K562 (cell line): ENCODE data around the gene SREBF1. TPM values are rescaled to one million over a fixed set of nuclear protein-coding genes. Genes with fewer than 3 reads are reported as not detected.
A peak's percentile ranks its signal among the peaks of the same experiment; 100 is the strongest.

ENCODE experiments used
- BCL6 ChIP-seq: fragments of 250-450 bp; sonication (Bioruptor Pico); IDR thresholded peaks from 2 replicates; pipeline ENCODE4 v1.4.0; 2020
- CHAMP1 ChIP-seq: fragments of 450-650 bp; IDR thresholded peaks from 2 replicates; pipeline ENCODE4 v1.6.1; 2016; ENCODE audit warnings: mild to moderate bottlenecking
- E2F1 ChIP-seq: sonication (generic); formaldehyde crosslinking; IDR thresholded peaks from 2 replicates; pipeline ENCODE4 v1.8.1; 2023; ENCODE audit warnings: mild to moderate bottlenecking, missing genetic modification reagents, moderate library complexity
- FOXP1 ChIP-seq: sonication (generic); formaldehyde crosslinking; IDR thresholded peaks from 2 replicates; pipeline ENCODE4 v1.8.0; 2022; ENCODE audit warnings: mild to moderate bottlenecking, missing genetic modification reagents
- HCFC1 ChIP-seq: IDR thresholded peaks from 2 replicates; pipeline ENCODE4 v1.6.1; 2012; ENCODE audit warnings: low read depth, low read length, improper control_type of control experiment
- HSF4 ChIP-seq: fragments of 250-450 bp; sonication (Bioruptor Pico); IDR thresholded peaks from 2 replicates; pipeline ENCODE4 v2.1.2; 2022; ENCODE audit warnings: mild to moderate bottlenecking, moderate library complexity, borderline replicate concordance
- NONO ChIP-seq, 2 experiments: fragments of 200-400 bp in 1 of 2; fragments of 450-650 bp in 1 of 2; formaldehyde crosslinking in 1 of 2; IDR thresholded peaks; 2 replicates each; pipeline ENCODE4 v1.6.1; 2017; ENCODE audit warnings: low read depth in 2 of 2, mild to moderate bottlenecking in 2 of 2, moderate library complexity in 2 of 2, low read length in 1 of 2
- NR2C2 ChIP-seq, 2 experiments: fragments of 200-800 bp in 1 of 2; sonication (Bioruptor generic) in 1 of 2; sonication (generic) in 1 of 2; formaldehyde crosslinking in 1 of 2; IDR thresholded peaks; 2 replicates each; pipeline versions ENCODE4 v1.6.1 to v1.8.0; 2016 to 2022; ENCODE audit warnings: mild to moderate bottlenecking in 1 of 2, missing compliant biosample characterization in 1 of 2, missing genetic modification characterization in 1 of 2, missing genetic modification reagents in 1 of 2
- SIN3B ChIP-seq: fragments of 450-650 bp; IDR thresholded peaks from 2 replicates; pipeline ENCODE4 v1.6.1; 2017; ENCODE audit warnings: low read depth, mild to moderate bottlenecking, moderate library complexity
- ZBTB12 ChIP-seq: fragments of 250-450 bp; sonication (Bioruptor Pico); IDR thresholded peaks from 2 replicates; pipeline ENCODE4 v1.4.0; 2020
- ZC3H4 ChIP-seq: sonication (generic); formaldehyde crosslinking; IDR thresholded peaks from 2 replicates; pipeline ENCODE4 v1.9.0; 2021; ENCODE audit warnings: missing genetic modification reagents, borderline replicate concordance
- ZNF224 ChIP-seq: sonication (generic); formaldehyde crosslinking; IDR thresholded peaks from 2 replicates; pipeline ENCODE4 v1.8.0; 2022; ENCODE audit warnings: mild to moderate bottlenecking, missing genetic modification reagents
- ZNF324 ChIP-seq: fragments of 250-450 bp; sonication (Bioruptor Pico); IDR thresholded peaks from 2 replicates; pipeline ENCODE4 v1.4.0; 2020; ENCODE audit warnings: mild to moderate bottlenecking
- ZNF717 ChIP-seq: fragments of 250-450 bp; sonication (Bioruptor Pico); IDR thresholded peaks from 2 replicates; pipeline ENCODE4 v1.5.0; 2021
- polyA plus RNA-seq, 8 experiments: library from polyadenylated mRNA; depleted of rRNA in 4 of 8; stranded (reverse) in 5 of 8; unstranded in 3 of 8; fragments of >200 nt; fragmentation: Nextera tagmentation in 2 of 8; fragmentation: Illumina TruSeq in 1 of 8; extraction: Ambion mirVana in 2 of 8; extraction: Trizol in 1 of 8; gene quantifications; 2 replicates each; pipeline versions ENCODE4 v1.2.1 to v1.2.3, GENCODE V29; 2011 to 2014; ENCODE audit warnings: inconsistent platforms in 1 of 8, missing spikeins in 1 of 8
- total RNA-seq, 7 experiments: library from RNA; depleted of rRNA in 6 of 7; stranded (reverse); fragments of >200 nt in 6 of 7; fragmentation: Illumina TruSeq in 2 of 7; extraction: Trizol in 2 of 7; gene quantifications; 2 replicates each; pipeline versions ENCODE4 v1.2.1 to v1.2.3, GENCODE V29; 2011 to 2021; ENCODE audit warnings: low replicate concordance in 1 of 7
- TF ChIP-seq, protein P1 (sequence below): fragments of 450-650 bp; formaldehyde crosslinking; IDR thresholded peaks from 2 replicates; pipeline ENCODE4 v1.4.0; 2020; ENCODE audit warnings: mild to moderate bottlenecking, moderate library complexity
- TF ChIP-seq, protein P2 (sequence below): sonication (generic); formaldehyde crosslinking; IDR thresholded peaks from 2 replicates; pipeline ENCODE4 v1.9.0; 2022; ENCODE audit warnings: mild to moderate bottlenecking, missing genetic modification reagents

The SREBF1 gene
- total and polyA plus RNA-seq, 9 of the 15 experiments (the other 6 are each of a cell fraction or from before 2014, with no cell fraction given) = 1.6 to 169 (median 69.4) TPM

DNA sequence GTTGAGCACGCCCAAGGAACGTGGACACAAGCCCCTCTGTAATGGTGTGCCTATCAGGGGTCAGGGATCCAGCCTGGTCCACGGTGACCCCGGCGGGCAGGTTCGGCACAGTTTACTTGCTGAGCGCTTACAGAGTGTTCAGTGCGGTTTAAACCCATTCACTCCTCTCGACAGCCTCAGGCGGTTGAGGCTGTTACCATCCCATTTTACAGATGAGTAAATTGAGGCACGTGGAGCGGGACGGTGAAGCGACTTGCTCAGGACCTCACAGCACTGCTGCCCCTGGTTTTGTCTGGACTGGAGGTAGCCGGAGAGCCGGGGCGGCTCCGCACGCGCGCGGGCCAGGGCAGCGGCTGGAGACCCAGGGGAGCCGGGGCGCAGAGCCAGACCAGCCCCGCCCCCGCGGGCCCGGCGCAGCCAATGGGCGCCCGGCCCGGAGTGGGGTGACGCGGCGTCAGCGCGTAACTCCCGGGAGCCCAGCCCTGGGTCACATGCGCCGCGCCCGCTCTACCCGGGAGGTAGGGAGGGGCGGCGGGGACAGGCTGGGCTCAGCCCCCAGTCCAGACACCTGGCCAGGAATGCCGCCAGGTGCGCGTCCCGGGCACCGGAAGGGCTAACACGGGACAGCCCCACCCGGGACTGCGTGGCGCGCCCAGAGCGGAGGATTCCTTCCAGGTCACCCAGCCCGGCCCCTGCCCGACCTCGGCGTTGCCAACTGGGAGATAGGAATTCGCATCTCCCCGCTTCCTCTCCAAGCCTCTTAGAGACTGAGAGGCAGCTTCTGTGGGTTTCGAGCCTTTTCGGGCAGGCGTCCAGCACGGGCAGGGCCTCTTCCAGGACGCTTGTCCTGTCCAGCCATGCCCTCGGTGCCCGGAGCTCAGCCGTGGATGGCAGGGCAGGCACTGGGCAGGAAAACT, 3.3 kb upstream of the SREBF1 start (continued):
- TF ChIP-seq, protein P1, sequence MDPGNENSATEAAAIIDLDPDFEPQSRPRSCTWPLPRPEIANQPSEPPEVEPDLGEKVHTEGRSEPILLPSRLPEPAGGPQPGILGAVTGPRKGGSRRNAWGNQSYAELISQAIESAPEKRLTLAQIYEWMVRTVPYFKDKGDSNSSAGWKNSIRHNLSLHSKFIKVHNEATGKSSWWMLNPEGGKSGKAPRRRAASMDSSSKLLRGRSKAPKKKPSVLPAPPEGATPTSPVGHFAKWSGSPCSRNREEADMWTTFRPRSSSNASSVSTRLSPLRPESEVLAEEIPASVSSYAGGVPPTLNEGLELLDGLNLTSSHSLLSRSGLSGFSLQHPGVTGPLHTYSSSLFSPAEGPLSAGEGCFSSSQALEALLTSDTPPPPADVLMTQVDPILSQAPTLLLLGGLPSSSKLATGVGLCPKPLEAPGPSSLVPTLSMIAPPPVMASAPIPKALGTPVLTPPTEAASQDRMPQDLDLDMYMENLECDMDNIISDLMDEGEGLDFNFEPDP (CRISPR knock-in tag) = 0 out of 2 replicates have a peak, but pooled peaks have one; percentile 69
- TF ChIP-seq E2F1 = no peak
- TF ChIP-seq ZNF224 (CRISPR knock-in tag) = no peak
- no peak for TF ChIP-seq HSF4
- TF ChIP-seq ZC3H4 = peak; percentile 91; the same call in 1 of the 2 replicates
- 0 out of 2 replicates have a peak, but pooled peaks have one; percentile 26 for TF ChIP-seq BCL6 (CRISPR knock-in tag)
- TF ChIP-seq CHAMP1 = no peak
- peak; percentile 8; the same call in 1 of the 2 replicates for TF ChIP-seq ZNF324
- peak; percentile 92 for TF ChIP-seq NR2C2 (CRISPR knock-in tag; IDR thresholded peaks at IDR 0.05)
- peak; percentile 97 for TF ChIP-seq NR2C2 (tag; IDR thresholded peaks at IDR 0.05)
- no peak for TF ChIP-seq SIN3B
- TF ChIP-seq HCFC1 = no peak
- peak in 1 of 2 experiments; percentile 29; a peak in 2 of 4 replicates for TF ChIP-seq NONO (IDR thresholded peaks at IDR 0.05; ENCODE audit: low read depth in 2 of 2, low read length in 1 of 2)
- TF ChIP-seq, protein P2, sequence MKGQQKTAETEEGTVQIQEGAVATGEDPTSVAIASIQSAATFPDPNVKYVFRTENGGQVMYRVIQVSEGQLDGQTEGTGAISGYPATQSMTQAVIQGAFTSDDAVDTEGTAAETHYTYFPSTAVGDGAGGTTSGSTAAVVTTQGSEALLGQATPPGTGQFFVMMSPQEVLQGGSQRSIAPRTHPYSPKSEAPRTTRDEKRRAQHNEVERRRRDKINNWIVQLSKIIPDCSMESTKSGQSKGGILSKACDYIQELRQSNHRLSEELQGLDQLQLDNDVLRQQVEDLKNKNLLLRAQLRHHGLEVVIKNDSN (CRISPR knock-in tag) = peak; percentile 86
- no peak; the same call in 1 of the 2 replicates for TF ChIP-seq FOXP1 (CRISPR knock-in tag)
- TF ChIP-seq ZBTB12 (CRISPR knock-in tag) = peak; percentile 52; the same call in 1 of the 2 replicates
- no peak for TF ChIP-seq ZNF717 (CRISPR knock-in tag)
